ENCODE measurements around the gene NCAM2. TPM values are rescaled to one million over a fixed set of nuclear protein-coding genes. Genes with fewer than 3 reads are reported as not detected.

Gene NCAM2
- total and polyA plus RNA-seq, 9 donors = 0.35 to 6.8 (median 1.2) TPM

DNA sequence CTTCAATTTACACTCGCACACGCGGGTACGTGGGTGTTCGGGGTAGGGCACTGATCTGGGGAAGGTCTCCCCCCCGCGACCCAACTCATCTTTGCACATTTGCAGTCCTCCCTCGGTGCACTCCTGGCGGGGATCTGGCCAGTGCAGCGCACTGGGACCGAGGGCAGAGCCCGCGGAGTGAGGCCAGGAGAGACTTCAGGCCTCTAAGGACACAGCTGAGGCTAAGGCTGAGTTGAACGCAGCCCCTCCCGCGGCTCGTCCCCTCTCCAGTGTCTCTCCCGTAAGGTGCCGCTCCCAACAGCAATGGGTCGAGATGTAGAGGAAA lies 936 bp upstream of the NCAM2 start:
- peak overlapping the region; percentile 51 for H3K4me3 ChIP-seq
- WGBS, 3 donors = 0 to 2% (median 1%) methylated on average over 20 of the region's 20 CpGs
- intact Hi-C loops (cut with DNase I) = no loop called here
- DNase-seq = no peak
- TF ChIP-seq POLR2A (IDR thresholded peaks at IDR 0.05) (no peak), EP300 (IDR thresholded peaks at IDR 0.05) (no peak)
- TF ChIP-seq, protein P1, sequence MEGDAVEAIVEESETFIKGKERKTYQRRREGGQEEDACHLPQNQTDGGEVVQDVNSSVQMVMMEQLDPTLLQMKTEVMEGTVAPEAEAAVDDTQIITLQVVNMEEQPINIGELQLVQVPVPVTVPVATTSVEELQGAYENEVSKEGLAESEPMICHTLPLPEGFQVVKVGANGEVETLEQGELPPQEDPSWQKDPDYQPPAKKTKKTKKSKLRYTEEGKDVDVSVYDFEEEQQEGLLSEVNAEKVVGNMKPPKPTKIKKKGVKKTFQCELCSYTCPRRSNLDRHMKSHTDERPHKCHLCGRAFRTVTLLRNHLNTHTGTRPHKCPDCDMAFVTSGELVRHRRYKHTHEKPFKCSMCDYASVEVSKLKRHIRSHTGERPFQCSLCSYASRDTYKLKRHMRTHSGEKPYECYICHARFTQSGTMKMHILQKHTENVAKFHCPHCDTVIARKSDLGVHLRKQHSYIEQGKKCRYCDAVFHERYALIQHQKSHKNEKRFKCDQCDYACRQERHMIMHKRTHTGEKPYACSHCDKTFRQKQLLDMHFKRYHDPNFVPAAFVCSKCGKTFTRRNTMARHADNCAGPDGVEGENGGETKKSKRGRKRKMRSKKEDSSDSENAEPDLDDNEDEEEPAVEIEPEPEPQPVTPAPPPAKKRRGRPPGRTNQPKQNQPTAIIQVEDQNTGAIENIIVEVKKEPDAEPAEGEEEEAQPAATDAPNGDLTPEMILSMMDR (IDR thresholded peaks at IDR 0.05) = no peak
- H3K4me1 ChIP-seq (ENCODE audit: insufficient read depth) = peaks cover 5% of the 10 kb centered on the region
- no peak overlapping the region for H3K27ac ChIP-seq
- H3K9me3 ChIP-seq = no peaks in the 10 kb centered on the region
- H3K27me3 ChIP-seq = no peaks in the 10 kb centered on the region
- H3K36me3 ChIP-seq = no peaks in the 10 kb centered on the region

- Histone ChIP-seq H3K9me3 (no peaks in the 10 kb centered on the region), H3K27me3 (no peaks in the 10 kb centered on the region), H3K4me3 (peak overlapping the region; percentile 51), H3K27ac (no peak overlapping the region), H3K4me1 (ENCODE audit: insufficient read depth) (peaks cover 5% of the 10 kb centered on the region), H3K36me3 (no peaks in the 10 kb centered on the region)
- WGBS, 3 donors = 1 to 2% (median 1%) methylated on average over 14 of the region's 14 CpGs
- DNase-seq = no peak
- intact Hi-C loops (cut with DNase I) = no loop called here
- TF ChIP-seq POLR2A (IDR thresholded peaks at IDR 0.05) = no peak
- TF ChIP-seq EP300 (IDR thresholded peaks at IDR 0.05) = no peak
Observed at GRCh38 chr21:20998456-20998789, 214 bp downstream of the NCAM2 start.

GRCh38 chr21:20998886-20999285 lies 677 bp downstream of the NCAM2 start:
- Histone ChIP-seq H3K4me3 (peak overlapping the region; percentile 51), H3K27ac (no peak overlapping the region), H3K4me1 (ENCODE audit: insufficient read depth) (peaks cover 5% of the 10 kb centered on the region), H3K36me3 (no peaks in the 10 kb centered on the region), H3K9me3 (no peaks in the 10 kb centered on the region), H3K27me3 (no peaks in the 10 kb centered on the region)
- DNase-seq = no peak
- no peak for TF ChIP-seq POLR2A (IDR thresholded peaks at IDR 0.05)
- TF ChIP-seq EP300 (IDR thresholded peaks at IDR 0.05) = no peak
- TF ChIP-seq, protein P1 (IDR thresholded peaks at IDR 0.05) = no peak
- intact Hi-C loops (cut with DNase I) = no loop called here
- WGBS, 3 donors = 3 to 5% (median 3%) methylated on average over 5 of the region's 5 CpGs

DNA sequence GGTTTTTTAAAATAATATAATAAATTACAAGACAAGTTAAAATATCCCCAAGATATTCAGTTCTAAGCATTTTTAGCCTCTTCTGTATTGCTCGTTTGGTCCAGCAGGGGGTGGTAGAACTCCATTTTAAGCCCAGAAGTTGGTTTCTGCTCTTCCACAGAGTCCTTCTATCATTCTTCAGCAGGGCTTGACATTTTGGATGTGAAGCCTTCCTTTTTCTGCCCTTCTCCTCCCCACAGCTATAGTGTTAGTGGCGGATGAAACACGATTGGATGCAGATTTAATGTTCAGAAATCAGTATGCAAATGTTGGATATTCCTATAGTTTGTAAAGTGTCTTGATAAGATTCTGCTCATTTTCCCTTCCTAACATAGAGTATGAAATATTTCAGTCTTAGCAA lies 1.4 kb downstream of the NCAM2 start:
- WGBS, 3 donors = 21 to 28% (median 24%) methylated on average over 3 of the region's 3 CpGs
- peaks cover 5% of the 10 kb centered on the region for H3K4me1 ChIP-seq (ENCODE audit: insufficient read depth)
- no peak overlapping the region for H3K27ac ChIP-seq
- no peak for TF ChIP-seq POLR2A (IDR thresholded peaks at IDR 0.05)
- TF ChIP-seq, protein P1 (IDR thresholded peaks at IDR 0.05) = peak in 2 of 3 donors; percentile 30 to 37
- intact Hi-C loops (cut with DNase I) = no loop called here
- H3K9me3 ChIP-seq = no peaks in the 10 kb centered on the region
- peak in 1 of 5 donors; percentile 19 for DNase-seq
- H3K36me3 ChIP-seq = no peaks in the 10 kb centered on the region
- H3K27me3 ChIP-seq = no peaks in the 10 kb centered on the region
- no peak overlapping the region for H3K4me3 ChIP-seq

GRCh38 chr21:21000591-21001175 lies 2.5 kb downstream of the NCAM2 start:
- Histone ChIP-seq H3K36me3 (no peaks in the 10 kb centered on the region), H3K4me1 (ENCODE audit: insufficient read depth) (peaks cover 5% of the 10 kb centered on the region), H3K27ac (no peak overlapping the region), H3K4me3 (no peak overlapping the region), H3K27me3 (no peaks in the 10 kb centered on the region), H3K9me3 (no peaks in the 10 kb centered on the region)
- 52 to 63% (median 55%) methylated on average over 3 of the region's 3 CpGs for WGBS, 3 donors
- intact Hi-C loops (cut with DNase I) = no loop called here
- DNase-seq = no peak
- TF ChIP-seq, protein P1 (IDR thresholded peaks at IDR 0.05) = no peak
- TF ChIP-seq POLR2A (IDR thresholded peaks at IDR 0.05) (no peak), EP300 (IDR thresholded peaks at IDR 0.05) (no peak)

All from ovary (tissue), 9 donors.